HG03460 (cell line): ENCODE measurements around the gene ABCG1.

Experiments used
- ATAC-seq: cut with Tn5 transposase; IDR thresholded peaks from one replicate; pipeline ENCODE4 v1.9.1; 2021; ENCODE audit not compliant: unreplicated experiment

ABCG1 gene

DNA sequence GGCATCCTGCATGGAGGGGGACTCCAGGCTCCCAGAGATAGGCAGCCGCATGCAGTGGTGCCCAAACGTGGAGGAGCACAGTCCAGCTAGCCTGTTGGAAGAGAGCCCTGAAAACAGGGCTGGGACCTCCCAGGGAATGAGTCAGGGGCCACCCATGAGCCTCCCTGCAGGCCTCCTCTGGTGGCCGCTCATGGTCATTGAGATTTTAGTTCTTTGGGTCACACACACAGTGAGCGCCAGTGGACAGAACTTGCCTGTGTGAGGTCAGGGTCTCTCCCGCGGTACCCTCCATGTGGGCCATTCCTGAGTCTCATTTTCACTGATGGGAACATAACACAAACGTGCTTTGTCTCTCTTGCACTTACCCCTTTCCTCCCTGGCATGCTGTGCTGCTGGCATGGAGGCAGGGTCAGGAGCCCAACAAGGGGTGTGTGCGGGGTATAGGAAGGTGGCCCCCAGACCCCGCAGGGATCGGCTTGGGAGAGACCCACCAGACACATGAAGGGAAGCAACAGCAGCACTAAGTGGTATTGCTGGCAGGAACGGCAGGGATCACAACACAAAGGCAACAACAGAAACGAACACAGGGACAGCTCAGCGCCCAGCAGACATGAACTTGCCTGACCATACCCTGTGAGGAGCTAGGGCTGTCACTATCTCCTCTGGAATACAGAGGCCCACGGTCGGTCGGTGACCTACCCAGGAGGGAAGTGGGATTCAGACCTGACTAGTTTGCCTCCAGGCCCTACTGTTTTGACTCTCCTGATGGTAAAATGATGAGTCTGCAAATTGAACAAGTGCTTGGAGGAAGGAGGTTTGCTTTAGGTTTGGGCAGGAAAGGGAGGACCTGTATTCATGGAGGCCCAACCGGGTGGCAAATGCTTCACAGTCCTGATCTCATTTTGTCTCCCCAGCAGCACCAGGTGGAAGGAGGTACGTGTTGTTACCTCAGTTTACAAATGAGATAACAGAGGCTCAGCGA lies 31.8 kb downstream of the ABCG1 start:
- ATAC-seq, result no peak

DNA sequence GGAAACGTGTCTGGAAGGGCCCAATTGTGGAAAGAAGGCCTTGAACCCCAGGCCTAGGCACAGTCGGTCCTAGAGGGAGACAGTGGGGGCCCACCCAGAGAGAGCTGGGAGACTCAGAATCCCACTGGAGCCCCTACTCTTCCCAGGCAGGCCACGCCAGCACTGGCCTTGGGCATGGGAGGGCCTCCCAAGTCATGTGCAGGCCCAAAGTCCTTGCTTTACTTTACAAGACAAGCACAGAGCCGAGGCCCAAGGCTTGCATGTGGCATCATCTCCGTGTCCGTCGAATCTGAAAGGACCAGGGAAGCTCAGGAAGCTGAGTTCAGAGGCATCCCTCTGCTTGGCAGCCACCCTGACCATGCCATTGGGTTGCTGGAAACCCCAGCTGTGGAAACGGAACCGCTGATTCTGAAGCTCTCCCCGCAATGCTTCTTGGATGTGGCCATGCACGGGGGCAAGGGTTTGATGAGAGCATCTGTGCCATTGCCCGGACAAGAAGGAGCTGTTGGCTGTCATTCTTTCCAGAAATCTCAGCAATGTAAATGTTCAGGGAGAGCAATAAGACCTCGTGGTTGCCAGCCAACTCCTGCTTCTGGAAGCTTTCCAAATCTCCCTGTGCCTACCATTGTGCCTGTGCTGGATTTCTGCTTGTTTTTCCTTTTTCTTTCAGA lies 32.8 kb downstream of the ABCG1 start:
- no peak for ATAC-seq

DNA sequence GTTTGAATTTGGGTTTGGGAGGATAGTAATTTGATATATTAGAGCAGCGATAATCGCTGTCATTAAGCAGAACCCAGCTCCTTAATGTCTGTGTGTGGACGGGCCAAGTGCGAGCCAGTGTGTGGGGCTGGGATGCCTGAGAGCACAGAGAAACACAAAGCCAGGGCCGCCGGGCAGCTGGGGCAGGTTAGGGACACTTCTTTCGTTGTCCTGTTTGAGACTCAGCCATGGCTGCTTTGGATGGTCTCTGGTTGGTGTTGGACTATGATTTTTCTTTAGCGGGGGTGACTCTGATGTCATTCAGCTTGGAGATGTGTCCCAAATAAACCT lies 33.4 kb downstream of the ABCG1 start:
- no peak for ATAC-seq

DNA sequence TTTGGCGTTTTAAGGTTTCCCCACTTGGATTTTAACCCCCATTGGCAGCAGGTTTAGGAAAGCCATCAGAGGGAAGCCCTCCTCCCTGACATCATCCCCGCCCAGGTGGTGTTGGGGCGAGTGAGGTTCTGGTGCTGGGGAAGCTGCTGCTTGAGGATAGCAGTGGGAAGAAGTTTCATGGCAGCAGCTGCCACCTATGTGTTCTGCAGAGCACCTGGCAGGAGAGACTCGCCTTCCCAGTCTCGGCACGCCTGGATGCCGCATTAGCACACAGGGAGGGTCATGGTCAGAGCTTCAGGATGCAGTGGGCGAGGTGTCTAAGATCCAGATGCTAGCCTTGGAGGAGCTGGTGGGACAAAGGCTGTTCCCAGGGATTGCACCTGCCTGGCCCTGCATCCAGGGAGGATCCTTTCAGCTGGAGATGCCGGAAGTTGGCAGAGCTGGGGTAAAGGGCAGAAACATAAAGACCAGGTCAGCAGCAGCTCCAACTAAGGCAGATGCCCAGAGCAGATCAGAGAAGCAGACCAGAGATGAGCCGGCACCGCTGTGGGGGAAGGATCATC lies 33.9 kb downstream of the ABCG1 start:
- ATAC-seq, result no peak

DNA sequence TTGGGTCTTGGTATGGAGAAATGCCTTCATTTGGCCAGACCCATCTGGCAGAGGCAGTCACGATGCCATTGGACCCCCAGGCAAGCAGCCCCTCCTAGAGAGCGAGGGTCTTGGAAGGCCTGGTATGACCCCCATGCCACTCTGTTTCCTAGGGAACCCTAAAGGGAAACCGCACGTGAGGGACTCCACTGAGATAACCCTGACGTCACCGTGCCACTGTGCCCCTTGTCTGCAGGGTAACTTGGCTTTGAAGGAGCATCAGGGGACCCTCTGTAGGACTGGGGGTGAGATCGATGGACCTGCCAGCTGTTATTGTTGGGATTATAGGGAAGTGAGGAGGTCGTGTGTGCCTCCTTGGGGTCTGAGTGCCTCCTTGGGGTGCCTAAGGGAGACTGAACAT lies 34.5 kb downstream of the ABCG1 start:
- ATAC-seq, result no peak

DNA sequence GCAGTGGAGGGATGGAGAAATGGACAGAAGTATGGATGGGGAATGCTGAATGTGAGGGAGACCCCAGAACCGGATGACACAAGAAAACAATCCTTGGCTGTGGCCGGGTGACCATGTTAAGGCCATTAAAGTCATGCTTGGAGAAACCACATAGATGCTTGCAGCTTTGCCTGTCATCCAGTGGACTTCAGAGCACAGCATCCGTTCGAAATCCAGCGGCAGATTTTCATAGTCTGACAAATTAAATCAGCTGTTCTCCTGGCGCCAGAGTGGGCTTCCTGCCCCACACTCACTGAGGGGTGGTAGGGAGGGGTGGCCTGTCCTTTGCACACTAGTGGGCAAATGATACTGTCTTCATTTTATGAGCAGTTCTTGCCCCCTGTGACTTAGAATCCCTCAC lies 35.1 kb downstream of the ABCG1 start:
- no peak for ATAC-seq

DNA sequence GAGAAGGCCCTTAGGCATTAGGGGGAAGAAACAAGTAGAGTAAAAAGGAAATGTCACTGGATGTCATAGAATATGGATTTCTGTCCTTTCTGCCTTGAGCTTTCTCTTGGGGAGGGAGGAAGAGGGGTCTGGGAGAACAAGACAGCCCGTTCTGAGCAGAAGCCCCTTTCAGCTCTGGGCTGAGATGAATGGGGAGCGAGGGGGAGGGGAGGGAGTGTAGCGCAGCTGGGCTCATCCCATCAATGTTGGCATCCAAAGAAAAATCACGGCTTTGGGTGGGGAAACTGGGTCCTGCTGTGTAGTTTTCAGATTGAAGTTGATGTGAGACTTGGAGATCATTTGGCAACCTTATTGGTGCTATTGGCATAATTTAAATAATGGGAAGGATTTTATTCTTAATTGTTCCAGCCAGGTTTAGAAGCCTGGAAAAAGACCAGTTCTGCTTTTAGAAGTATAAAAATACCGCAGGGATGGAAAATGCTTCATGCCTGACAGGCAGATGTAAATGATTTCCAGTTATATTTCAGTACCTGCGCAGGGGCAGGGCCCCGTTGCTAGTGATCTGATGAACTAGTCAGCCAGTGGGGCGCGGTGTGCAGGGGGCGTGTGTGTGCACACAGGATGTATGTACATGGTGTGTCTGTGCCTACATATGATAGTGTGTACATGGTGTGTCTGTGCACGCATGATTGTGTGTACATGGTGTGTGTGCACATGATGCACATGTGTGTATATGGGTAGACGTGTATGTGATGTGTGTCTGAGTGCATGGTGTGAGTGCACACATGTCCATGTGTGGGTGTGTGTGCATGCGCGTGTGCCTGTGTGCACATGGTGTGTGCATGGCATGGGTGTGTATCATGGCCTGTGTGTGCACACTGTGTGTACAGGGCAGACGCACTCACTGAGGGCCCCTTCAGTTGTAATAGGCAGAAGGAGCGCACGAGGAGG lies 36.0 kb downstream of the ABCG1 start:
- ATAC-seq, result no peak

DNA sequence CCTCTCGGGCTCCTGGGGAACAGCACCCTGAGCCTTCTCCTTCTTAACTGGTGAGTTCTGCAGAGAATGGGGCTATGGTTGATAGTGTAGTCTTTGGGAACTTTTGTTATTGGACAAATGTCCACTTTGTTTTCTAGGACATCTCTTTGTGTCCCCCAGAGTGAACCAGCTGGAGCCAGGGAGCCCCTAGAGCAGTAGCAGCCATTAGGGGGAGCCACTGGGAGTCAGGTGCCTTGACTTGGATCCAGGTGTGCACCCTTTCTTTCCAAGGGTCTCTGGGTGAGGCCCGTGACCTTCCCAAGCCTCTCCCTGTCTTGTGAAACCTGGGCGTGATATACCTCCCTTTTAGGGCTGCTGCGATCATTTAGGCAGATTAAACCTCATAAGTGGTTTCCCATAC lies 36.9 kb downstream of the ABCG1 start:
- no peak for ATAC-seq

DNA sequence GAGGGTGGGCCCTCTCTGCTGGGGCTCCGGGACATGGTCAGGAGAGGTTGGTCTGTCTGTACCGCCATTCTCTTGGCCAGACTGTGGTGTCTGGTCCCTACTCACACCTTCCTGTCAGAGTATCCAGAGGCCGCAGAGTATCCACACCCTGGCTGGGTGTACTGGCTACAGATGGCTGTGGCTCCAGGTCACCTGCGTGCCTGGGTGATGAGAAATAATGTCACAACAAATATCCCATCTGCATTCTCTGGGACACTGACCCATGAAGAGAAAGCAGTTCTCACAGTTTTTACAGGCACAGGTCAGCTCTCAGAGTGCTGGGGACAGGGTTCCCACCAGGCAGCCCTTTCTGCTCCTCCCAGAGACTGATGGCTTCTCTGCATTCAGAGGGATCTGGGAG lies 37.4 kb downstream of the ABCG1 start:
- ATAC-seq, result no peak

DNA sequence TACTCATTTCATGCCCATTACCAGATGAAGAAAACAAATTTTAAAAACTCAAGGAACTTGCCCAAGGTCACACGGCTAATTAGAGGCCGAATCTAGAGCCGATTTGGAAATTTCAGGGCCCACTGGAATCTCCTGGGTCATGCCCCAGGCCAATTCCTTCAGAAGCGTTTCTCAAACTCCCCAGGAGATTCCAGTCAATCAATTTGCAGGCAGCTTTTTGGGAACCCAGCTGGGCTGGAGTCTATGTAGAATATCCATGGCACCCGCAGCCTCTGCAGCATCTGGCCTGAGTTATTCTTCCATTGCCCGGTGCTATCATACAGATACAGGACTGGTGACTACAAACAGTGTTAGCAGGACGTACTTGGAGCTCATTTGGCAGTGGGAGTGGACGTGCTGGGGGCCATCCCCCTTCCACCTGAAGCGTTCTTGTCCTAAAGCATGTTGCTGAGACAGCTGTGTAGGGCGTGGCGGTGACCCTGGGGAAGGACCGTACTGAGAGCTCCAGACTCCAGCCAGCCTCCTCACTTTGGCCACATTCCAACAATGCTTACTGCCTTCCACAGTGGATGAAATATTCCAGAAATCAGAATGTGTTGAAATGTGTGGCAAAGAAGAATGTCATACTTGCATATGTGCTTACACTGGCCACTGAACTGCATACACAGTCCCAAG lies 38.3 kb downstream of the ABCG1 start:
- ATAC-seq, result no peak

DNA sequence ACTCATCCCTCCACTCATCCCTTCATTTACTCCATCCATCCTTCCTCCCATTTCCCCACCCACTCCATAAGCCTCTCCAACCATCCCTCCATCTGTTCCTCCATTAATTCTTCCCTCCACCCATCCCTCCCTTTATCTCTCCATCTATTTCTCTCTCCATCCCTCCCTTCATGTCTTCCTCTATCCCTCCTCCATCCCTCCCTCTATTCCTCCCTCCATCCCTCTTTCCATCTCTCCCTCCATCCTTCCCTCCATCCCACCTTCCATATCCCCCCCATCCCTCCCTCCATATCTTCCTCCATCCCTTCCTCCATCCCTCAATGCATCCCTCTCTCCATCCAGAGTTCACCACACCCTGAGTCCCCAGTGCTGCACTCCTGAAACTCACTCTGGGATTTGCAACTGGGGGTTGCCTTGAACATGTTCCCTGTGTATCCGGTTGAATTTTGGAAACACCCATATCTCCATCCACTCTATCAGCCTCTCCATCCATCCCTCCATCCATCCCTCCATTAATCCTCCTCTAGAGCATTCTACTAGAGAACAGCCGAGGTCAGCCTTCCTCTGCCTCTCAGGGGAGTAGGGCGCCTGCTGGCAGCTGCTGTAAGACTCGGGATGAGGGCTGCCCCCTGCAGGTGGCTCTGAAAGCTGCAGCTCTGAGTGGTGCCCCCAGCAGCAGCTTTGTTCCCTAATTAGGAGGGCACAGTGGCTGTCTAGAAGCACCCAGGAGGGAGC lies 39.4 kb downstream of the ABCG1 start:
- peak; percentile 52 for ATAC-seq

DNA sequence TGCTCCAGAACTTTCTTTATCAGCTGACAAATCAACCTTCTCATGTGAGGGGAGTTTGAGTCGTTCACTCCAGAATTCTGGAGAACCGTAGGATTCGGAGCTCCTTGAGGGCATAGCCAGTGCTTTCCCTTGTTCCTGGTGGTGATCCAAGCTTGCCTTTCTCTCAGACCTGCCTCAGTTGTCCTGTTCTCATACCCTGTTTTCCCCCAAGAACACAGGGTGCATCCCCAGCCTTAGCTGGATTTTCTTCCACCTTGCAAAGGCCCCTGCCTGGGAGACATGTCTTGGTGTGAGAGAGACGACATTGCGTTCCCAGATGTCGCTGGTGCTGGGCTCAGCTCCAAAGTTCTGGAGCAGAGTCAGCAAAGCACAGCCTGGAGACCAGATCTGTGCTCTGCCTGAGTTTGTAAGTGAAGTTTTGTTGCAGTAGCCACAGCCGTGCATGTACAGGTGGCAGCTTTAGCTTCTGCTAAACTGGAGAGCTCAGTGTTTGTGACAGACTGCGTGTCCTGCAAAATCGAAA lies 40.0 kb downstream of the ABCG1 start:
- no peak for ATAC-seq

DNA sequence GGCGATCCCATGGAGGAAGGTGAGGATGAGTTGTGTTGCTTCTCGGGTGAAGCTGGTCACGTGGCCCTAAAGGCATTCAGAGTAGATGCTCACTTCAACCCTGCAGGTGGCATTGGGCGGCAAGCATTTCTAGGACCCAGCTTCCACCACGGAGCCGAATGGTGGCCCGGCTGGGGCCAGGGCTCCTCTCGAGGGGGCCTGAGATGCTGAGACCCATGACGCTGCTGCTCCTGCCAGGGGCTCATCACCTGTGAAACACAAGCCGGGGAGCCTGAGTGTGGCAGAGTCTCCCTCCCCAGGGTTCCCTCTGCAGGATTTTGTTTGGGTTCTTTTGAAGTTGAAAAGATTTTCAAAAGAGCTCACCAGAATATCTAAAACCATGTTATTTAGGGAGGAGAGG lies 41.2 kb downstream of the ABCG1 start:
- ATAC-seq, result no peak

DNA sequence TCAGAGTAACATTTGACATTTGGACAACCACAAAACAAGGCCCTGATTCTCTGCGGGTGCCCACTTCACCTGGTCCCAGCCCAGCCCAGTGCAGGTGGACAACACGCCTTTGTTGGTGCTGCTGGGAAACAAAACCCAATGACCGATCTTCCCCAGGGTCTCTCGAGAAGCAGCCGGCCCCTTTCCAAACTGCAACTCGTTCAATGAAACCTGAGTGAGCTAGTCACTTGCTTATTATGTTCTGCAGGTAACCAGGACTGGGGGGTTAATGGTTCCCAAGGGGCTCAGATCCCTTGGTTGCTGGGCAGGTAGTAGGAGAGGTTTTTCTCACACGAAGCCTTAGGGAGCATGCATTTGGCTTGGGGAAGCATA lies 42.9 kb downstream of the ABCG1 start:
- ATAC-seq, result no peak

DNA sequence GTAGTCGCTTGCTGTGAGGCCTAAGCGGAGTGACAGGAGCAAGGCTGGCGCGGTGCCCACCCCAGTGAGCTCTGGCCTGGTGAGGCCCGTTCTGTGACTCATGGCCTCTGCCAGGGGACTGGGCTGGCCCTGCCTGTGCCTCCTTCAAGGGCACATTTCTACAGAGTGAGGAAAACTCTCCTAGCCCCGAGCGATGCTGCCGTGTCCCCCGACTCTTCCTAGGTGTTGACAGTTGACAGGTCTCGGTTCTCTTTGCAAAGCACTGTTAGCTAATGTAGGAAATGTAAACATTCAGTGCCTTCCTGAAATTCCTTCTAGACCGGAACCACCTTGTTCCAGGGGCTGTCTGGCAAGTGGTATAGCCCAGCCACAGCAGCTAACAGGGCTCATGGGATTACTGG lies 43.9 kb downstream of the ABCG1 start:
- no peak for ATAC-seq

DNA sequence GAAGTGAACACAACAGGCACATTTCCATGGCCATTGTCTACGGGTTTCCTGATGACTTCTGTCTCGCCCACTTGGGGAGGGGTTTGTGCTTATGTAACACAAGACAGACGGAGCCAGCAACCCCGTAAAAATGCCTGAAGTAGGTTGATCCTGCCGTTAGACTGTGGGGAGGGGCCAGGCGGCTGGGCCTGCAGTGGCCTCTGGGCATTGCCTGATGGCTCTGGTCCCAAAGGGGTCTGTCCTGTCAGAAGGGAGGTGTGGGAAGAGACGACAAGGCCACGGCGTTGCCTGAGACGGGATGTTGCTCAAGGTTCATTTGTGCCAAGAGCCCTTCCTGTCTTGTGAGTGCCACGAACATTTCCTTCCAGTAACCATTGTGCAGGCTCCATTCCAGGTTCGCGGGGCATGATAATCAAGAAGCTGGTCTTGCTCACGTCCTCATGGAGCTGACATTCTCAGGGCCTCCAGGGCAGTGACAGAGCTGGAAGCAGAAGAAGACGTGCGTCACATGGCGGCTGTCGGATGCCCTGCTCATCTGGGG lies 44.7 kb downstream of the ABCG1 start:
- ATAC-seq, result no peak

DNA sequence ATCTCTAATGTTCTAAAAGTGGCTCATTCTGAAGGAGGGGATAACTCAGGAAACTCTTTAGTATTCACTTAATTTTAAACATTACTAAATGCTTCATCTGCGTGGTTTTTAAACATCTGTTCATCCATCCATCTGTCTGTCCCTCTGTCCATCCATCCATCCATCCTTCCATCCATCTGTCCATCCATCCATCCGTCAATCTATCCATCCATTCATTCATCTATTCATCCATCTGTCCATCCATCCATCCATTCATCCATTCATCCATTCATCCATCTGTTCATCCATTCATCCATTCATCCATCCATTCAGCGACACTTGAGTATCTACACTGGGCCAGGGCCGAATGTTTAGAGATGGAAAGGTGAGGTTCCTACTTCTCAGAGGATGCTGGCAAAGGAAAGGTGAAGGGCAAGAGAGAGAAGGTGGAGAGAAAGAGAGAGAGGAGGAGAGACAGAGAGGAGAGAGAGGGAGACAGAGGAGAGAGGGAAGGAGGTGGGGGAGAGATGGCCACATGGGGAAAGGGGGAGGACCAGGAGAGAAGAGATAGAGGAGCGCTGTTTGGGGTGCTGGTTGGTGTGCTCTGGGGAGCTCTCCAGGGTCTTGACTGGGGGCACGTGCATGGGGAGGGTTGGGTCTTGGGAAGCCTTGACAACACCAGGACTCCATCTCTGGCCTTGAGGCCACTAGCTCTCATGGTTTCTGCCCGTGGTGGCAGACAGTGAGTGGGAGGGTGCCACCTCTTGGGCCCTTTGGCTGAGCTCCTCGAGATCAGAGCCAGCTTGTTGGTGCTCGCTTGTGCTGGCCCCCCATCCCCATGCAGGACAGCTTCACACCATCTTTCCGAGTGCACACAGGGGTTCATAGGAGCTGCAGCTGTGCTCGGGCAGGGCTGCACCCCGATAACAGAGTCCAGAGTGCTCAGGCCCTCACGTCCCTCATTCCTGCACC lies 45.6 kb downstream of the ABCG1 start:
- ATAC-seq, result no peak

DNA sequence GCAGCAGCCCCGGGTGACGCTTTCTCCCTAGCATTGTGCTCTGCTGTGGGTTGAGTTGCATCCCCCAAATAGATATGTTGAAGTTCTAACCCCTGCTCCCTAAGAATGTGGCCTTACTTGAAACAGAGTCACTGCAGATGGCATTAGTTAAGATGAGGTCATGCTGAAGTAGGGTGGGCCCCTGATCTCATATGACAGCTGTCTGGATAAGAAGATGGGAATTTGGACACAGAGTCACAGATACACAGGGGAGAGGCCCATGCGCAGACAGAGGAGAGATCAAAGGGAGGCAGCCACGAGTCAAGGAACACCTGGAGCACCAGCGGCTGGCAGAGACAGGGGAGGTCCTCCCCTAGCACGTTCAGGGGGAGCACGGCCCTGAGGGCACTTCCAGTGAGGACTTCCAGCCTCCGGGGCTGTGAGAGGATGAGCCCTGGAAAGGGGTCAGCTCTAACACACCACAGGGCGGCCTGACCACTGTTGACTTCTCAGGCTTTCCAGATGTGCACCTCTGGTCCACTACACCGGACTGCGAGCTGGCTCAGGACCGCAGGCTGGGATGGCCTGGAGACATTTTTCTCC lies 46.4 kb downstream of the ABCG1 start:
- ATAC-seq, result no peak
